Breast epithelium (tissue), 4 donors: ENCODE data around the gene INHBE. TPM values are rescaled to one million over a fixed set of nuclear protein-coding genes. Genes with fewer than 3 reads are reported as not detected.

Source experiments
- DNase-seq, 2 donors: peaks; one replicate each; pipeline ENCODE4 v3.0.0-alpha.2; 2019; ENCODE audit warnings: low spot score in 2 of 2
- H3K27ac ChIP-seq, 2 donors: fragments of 200-600 bp; sonication (generic) in 1 of 2; one replicate each; pipeline ENCODE4 v1.5.1; 2016 to 2019; ENCODE audit warnings: mild to moderate bottlenecking in 1 of 2
- H3K27me3 ChIP-seq, 2 donors: fragments of 200-600 bp; sonication (generic) in 1 of 2; one replicate each; pipeline versions ENCODE4 v1.5.1 to v1.6.0; 2017 to 2019; ENCODE audit warnings: control low read depth in 1 of 2, mild to moderate bottlenecking in 1 of 2
- H3K36me3 ChIP-seq: fragments of 200-600 bp; one replicate; pipeline ENCODE4 v1.5.1; 2019
- H3K4me1 ChIP-seq, 2 donors: fragments of 200-600 bp; sonication (generic); one replicate each; pipeline ENCODE4 v1.5.1; 2016 to 2019; ENCODE audit warnings: control low read depth in 1 of 2
- H3K4me3 ChIP-seq, 3 donors: fragments of 200-600 bp; sonication (generic); 1 replicate in 2 of 3; 2 replicates in 1 of 3; pipeline ENCODE4 v1.5.1; 2016 to 2019; ENCODE audit warnings: mild to moderate bottlenecking in 3 of 3, moderate library complexity in 2 of 3
- H3K9me3 ChIP-seq, 2 donors: fragments of 200-600 bp; sonication (generic) in 1 of 2; one replicate each; pipeline ENCODE4 v1.5.1; 2016 to 2019; ENCODE audit warnings: control low read depth in 1 of 2
- CTCF ChIP-seq, 3 donors: fragments of 450-650 bp; IDR thresholded peaks; one replicate each; pipeline ENCODE4 v1.5.1; 2016 to 2017; ENCODE audit warnings: antibody characterized with exemption in 3 of 3, mild to moderate bottlenecking in 3 of 3, moderate library complexity in 3 of 3
- POLR2A ChIP-seq: fragments of 450-650 bp; IDR thresholded peaks from one replicate; pipeline ENCODE4 v1.6.1; 2016; ENCODE audit warnings: antibody characterized with exemption, mild to moderate bottlenecking, moderate library complexity
- POLR2AphosphoS5 ChIP-seq, 3 donors: sonication (generic); formaldehyde crosslinking; IDR thresholded peaks; one replicate each; pipeline ENCODE4 v1.6.1; 2017; ENCODE audit warnings: antibody characterized with exemption in 3 of 3
- intact Hi-C: fragments of 100-400 bp; cut with DNase I; formaldehyde crosslinking; loops from one replicate; pipeline ENCODE4 v1.15.1; 2023; ENCODE audit warnings: low total_unique reads
- total RNA-seq, 3 donors: library from RNA; depleted of rRNA; stranded (reverse); fragments of >200 nt; gene quantifications; one replicate each; pipeline ENCODE4 v1.1.0, GENCODE V29; 2016

The INHBE gene
- total RNA-seq, 3 donors from 2014 or later: not detected

- intact Hi-C loops: no loop called here
- no peak for TF ChIP-seq CTCF (IDR thresholded peaks at IDR 0.05)
- no peak for TF ChIP-seq POLR2A
- no peak for TF ChIP-seq POLR2AphosphoS5 (IDR thresholded peaks at IDR 0.05)
These were observed 24.8 kb upstream of the INHBE start for GRCh38 chr12:57430112-57430930.

GRCh38 chr12:57430931-57431566 lies 24.1 kb upstream of the INHBE start, which contains the start of gene R3HDM2:
TSS of gene R3HDM2 (minus strand) at chr12:57431043. CDS start at chr12:57310428, 120,615 bp downstream.
- Histone ChIP-seq H3K36me3 (no peaks in the 10 kb centered on the region), H3K9me3 (no peaks in the 10 kb centered on the region), H3K27ac (peak within 1 kb of the TSS; percentile 97 to 100), H3K4me1 (peaks cover 0 to 8% of the 10 kb centered on the region in 2 donors), H3K4me3 (peak within 1 kb of the TSS; percentile 72 to 97 (median 73)), H3K27me3 (no peaks in the 10 kb centered on the region)
- TF ChIP-seq CTCF (IDR thresholded peaks at IDR 0.05) (no peak), POLR2A (peak; percentile 83), POLR2AphosphoS5 (IDR thresholded peaks at IDR 0.05) (peak; percentile 97)
- DNase-seq: peak; percentile 91 to 95
- intact Hi-C loops: no loop called here

More at GRCh38 chr12:57430112-57430930, 24.8 kb upstream of the INHBE start:
- DNase-seq: peak in 1 of 2 donors; percentile 32
- H3K9me3 ChIP-seq: no peaks in the 10 kb centered on the region
- H3K4me3 ChIP-seq: peak overlapping the region; percentile 72 to 97 (median 73)
- H3K4me1 ChIP-seq: peaks cover 0 to 8% of the 10 kb centered on the region in 2 donors
- H3K27me3 ChIP-seq: no peaks in the 10 kb centered on the region
- peak overlapping the region; percentile 97 to 100 for H3K27ac ChIP-seq
- no peaks in the 10 kb centered on the region for H3K36me3 ChIP-seq

GRCh38 chr12:57431654-57432188 lies 23.4 kb upstream of the INHBE start:
- H3K4me1 ChIP-seq: peaks cover 0 to 8% of the 10 kb centered on the region in 2 donors
- no peaks in the 10 kb centered on the region for H3K9me3 ChIP-seq
- DNase-seq: no peak
- peak overlapping the region; percentile 97 to 100 for H3K27ac ChIP-seq
- H3K36me3 ChIP-seq: no peaks in the 10 kb centered on the region
- H3K4me3 ChIP-seq: peak overlapping the region; percentile 72 to 97 (median 73)
- no peak for TF ChIP-seq CTCF (IDR thresholded peaks at IDR 0.05)
- no peak for TF ChIP-seq POLR2A
- TF ChIP-seq POLR2AphosphoS5 (IDR thresholded peaks at IDR 0.05): no peak
- intact Hi-C loops: no loop called here
- no peaks in the 10 kb centered on the region for H3K27me3 ChIP-seq

- no peak for TF ChIP-seq POLR2A
- no peak for TF ChIP-seq CTCF (IDR thresholded peaks at IDR 0.05)
- TF ChIP-seq POLR2AphosphoS5 (IDR thresholded peaks at IDR 0.05): no peak
- Histone ChIP-seq H3K9me3 (no peaks in the 10 kb centered on the region), H3K27me3 (no peaks in the 10 kb centered on the region), H3K4me1 (peaks cover 0 to 8% of the 10 kb centered on the region in 2 donors), H3K27ac (no peak overlapping the region), H3K4me3 (no peak overlapping the region), H3K36me3 (no peaks in the 10 kb centered on the region)
- no peak for DNase-seq
- intact Hi-C loops: no loop called here
These were observed 21.7 kb upstream of the INHBE start for GRCh38 chr12:57433370-57433769.
